T-helper 2 cell (primary cell): ENCODE measurements around the gene TMEM69.
"Not testable (repeated sequence)": the region's sequence is repeated elsewhere in the genome, so short reads cannot be mapped to it uniquely, and the experiment has no call there.

ENCODE experiments used
- DNase-seq, 5 experiments: peaks; one replicate each; pipeline versions ENCODE4 v3.0.0 to v3.0.0-alpha.2; 2012 to 2022

TMEM69 gene

GRCh38 chr1:45739641-45740156, 51.7 kb downstream of the TMEM69 start:
- not testable (repeated sequence) for DNase-seq
